Stimulated activated CD4-positive, alpha-beta T cell treated with anti-CD3 and anti-CD28 coated beads, Interleukin-12 subunit alpha, Interleukin-12 subunit beta, amount 100 ng/mL, for 4 hours (primary cell): Measurements from ENCODE around the gene PIMREG.
A peak's percentile ranks its signal among the peaks of the same experiment; 100 is the strongest.

Experiments used
- DNase-seq: peaks from one replicate; pipeline ENCODE4 v3.0.0-alpha.2; 2020

Gene PIMREG

DNA sequence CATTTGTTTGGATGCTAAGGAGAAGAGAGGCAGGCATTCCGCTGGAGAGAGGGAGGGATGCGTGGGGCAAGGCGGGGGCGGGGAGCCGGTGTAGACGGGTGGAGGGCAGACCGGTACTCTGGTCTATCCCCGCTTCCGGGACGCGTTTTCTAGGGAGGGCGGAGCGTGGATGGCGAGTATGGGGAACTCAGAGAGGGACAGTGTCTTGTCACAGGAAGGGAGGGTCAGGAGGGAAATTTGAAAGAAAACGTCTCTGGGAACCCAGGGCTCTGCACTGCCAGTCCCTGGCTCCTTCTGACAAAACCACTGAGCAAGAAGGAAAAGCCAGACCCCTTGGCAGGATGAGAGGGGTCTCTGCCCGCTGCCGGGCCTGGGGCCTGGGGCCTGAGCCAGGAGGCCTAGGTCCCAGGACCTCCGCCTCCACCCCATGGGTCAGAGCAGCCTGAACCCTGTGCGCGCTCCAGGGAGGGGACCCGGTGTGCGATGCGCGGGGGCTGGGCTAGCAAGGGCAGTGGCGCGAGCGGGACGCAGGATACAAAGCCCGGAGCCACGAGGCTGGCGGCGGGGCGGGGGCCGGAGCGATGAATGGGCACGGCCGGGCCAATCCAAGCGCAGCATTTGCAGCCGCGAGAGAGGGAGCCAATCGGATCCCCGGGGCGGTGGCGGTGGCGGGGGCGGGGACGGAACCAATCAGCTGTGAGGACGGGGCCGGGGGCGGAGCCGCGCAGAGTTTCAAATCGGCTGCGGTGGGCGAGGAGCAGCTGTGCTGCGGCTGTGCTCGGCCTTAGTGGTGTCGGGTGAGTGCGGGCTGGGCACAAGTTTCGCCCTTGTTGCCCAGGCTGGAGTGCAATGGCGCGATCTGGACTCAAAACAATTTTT, at the start of gene PIMREG:
PIMREG (plus strand) TSS at position 764 of the 879 bp plus-strand sequence. CDS start 656 bp downstream, outside the sequence.
- peak; percentile 95 for DNase-seq

- DNase-seq = no peak
These were observed 45.3 kb upstream of the PIMREG start for GRCh38 chr17:6398955-6399354.

GRCh38 chr17:6402258-6402657, 42.0 kb upstream of the PIMREG start:
- no peak for DNase-seq

DNA sequence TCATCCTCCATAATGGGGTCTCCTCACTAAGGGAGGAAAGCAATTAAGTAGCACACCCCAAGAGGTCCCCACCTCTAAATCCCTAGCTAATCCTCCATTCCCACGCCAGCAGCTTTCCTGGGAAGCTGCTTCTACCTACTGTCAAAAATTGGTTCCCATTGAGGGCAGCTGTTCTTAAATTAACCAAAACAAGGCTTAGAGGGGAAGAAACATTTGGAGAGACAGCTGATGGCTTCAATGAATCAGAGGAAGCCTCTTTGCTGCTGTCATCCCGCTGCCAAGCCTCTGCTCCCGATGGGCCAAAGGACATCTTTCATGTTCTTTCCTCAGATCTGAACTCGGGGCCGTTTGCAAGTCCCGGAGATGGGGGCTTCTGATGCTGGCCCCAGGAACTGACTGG, 36.0 kb upstream of the PIMREG start:
- DNase-seq = no peak

DNA sequence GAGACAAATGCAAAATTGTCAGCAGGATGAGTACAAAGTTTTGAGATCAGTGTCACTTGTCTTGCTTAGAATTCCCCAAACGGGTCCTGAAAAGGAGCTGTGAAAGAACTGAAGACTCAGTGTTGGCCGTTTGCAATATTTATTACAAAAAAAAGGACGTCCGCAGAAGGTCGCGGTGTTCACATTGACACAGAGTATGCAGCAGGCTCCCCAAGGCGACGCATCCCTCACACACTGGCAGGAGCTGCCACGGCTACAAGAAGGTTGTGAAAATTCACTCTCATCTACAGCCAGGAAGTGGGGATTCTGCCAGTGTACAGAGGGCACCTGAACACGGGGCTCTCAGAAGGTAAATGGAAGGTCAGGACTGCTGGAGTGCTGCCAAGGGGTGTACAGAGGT, 35.5 kb upstream of the PIMREG start:
- DNase-seq = no peak

DNA sequence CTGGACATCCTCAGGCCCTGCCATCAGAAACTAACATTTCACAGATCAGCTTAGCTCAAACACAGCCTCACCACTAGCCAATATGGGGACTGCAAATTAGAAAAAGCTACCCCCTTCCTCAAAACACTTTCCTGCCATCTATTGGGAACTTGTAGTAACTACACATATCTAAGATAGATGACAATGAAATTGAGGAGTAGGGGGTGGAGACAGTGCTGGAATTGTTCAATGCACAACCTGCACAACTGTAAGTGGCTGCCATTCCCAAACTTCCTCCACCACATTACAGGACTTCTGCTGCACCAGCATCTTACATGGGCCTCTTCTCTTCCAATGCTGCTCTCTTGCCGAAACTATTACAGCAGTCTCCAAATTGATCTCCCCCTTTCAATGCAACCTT, 31.2 kb upstream of the PIMREG start:
- DNase-seq = no peak

GRCh38 chr17:6415616-6416015, 28.6 kb upstream of the PIMREG start:
- DNase-seq = no peak

GRCh38 chr17:6420173-6420641, 24.0 kb upstream of the PIMREG start:
- DNase-seq = peak; percentile 27

GRCh38 chr17:6421700-6422604, 22.3 kb upstream of the PIMREG start:
- DNase-seq = peak; percentile 70

DNA sequence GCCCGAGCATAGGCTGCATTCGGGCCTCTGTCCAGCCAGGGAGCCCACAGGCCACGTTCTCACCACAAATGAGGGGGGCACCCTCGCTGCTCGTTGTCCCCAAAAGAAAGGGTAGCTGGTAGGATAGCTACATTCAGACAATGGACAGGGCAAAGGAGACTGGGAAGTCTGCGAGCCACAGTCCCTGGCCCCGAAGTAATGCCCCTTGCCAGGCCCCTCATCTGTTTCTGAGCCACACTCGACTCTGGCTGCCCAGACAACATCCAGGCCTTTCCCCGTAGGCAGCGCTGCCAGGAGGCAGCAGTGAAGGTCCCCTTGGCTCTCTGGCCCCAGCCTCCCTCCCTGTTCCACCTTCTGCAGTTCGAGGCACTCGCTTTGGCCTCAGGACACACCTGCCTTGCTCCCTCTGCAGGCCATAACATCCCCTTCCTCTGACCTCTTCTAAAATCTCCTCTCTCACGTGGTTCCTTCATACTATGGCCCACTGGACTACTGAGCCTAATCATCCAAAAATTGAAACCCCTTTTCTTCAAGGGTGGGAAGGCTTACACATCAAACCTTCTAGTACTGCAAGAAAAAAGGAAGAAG, 21.5 kb upstream of the PIMREG start:
- no peak for DNase-seq

DNA sequence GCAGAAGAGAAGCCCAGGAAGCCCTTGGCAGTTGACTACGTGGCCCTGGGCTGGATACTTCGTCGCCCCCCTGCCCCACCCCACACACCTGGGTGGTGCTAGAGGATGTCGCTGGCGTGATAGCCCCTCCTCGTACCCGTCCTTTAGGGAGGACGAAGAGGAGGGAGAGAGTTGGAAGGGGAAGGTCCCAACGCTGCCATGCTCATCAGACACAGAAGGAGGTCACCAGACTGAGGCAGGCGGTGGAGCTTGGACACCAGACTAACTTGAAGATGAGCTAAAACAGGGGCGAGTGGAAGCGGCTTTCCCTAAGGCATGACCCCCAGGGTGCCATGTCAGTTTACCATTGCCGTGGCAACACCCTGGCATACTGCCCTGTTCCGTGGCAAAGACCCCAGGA, 20.3 kb upstream of the PIMREG start:
- no peak for DNase-seq

DNA sequence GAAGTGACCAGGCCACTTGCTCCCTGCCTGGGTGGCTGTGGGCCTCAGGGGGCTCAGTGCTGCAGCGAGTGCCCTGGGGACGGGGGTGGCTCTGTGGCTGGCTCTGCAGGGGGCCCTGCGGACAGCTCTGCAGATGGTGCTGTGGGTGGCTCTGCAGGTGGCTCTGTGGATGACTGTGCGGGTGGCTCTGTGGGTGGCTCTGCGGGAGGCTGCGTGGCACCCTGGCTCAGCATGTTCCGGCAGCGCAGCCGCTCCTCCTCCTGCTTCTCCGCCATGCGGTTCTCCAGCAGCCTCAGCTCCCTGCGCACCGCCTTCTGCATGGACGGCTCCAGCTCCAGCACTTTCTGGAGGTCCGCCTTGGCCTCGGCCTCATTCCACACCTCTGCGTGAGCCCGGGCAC, 18.8 kb upstream of the PIMREG start:
- DNase-seq = no peak

GRCh38 chr17:6426356-6427101, 17.7 kb upstream of the PIMREG start:
- DNase-seq = no peak

DNA sequence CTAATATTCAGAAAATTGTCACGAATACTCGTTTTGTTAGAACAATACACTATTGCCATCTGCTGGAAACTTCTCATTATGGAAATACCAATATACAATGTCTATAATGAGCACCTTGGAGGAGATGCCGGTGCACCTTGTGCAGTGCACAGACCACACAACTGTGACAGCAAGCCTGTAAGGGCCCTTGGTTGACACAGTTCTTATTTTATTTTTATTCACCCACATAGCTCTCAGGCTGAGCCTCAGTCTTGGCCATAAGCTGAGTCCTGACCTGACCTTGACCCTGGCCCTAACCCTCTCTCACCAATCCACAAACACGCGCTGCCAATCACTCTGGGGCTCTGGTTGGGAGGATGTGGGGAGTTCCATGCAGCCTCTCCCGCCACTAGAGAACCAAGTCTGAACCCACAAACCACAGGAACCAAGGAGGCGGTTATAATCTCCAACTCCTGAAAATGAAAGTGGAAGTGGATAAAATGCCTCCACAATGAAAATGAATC, 16.9 kb upstream of the PIMREG start:
- no peak for DNase-seq

DNA sequence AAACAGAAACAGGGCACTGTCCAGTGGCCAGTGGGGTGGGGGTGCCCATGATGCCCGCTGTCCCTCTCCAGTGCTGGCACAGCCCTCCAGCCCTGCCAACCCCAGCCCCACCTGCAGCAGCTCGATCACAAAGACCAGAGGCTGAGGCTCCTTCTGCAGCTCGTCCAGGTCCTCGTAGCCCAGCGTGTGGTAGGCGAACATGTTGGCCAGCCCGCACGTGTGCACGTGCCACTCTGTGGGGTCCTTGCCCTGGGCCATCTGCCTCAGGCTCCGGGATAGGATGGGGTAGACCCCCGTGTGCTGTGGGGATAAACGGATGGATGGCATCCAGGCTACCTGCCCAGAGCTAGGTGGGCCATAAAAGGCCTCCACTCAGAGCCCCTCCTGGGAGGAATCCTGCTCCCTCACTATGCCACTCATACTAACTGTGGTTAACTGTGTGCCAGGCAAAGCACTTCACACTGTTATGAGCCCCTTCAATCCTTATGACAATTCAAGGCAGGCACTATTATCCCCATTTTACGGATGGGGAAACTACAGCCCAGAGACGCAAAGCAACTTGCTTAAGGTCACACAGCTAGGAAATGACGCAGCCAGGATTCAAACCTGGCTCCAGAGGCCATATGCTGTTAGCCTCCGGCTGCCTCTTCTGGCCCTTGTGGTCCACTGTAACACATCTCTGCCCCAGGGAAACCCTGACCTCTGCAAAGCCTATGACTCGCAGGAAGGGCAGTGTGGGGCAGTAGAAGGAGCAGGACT, 15.9 kb upstream of the PIMREG start:
- DNase-seq = no peak

DNA sequence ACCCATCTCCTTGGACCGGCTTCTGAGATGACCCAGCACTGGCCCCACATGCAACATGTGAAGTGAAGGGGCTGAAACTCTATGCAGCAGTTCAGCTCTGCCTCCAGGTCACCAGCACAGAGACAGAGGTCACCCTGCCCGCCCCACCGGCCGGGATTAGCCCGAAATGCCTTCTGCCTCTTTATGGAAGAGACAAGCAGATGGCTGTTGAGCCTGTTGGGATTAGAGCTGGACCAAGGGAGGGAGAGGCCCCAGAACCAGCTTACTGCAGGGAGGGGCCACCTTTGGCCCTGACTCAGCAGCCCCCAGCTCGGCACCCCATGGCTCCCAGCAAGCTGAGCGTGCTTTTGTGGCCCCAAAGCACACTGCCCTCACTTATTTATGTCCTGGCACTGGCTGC, 15.0 kb upstream of the PIMREG start:
- DNase-seq = no peak

- no peak for DNase-seq
These were observed 13.5 kb upstream of the PIMREG start for GRCh38 chr17:6430769-6431168.

GRCh38 chr17:6435051-6435450, 9.2 kb upstream of the PIMREG start, which contains the start of gene AIPL1:
TSS of gene AIPL1 (minus strand) at chr17:6435121. CDS start at chr17:6435104, 17 bp downstream.
- no peak for DNase-seq

GRCh38 chr17:6435968-6436367, 8.3 kb upstream of the PIMREG start:
- peak; percentile 55 for DNase-seq

- no peak for DNase-seq
These were observed 6.8 kb upstream of the PIMREG start for GRCh38 chr17:6437466-6437865.

GRCh38 chr17:6437956-6438355, 6.3 kb upstream of the PIMREG start:
- no peak for DNase-seq
